HepG2 (cell line): ENCODE results near the gene ZMIZ1. TPM values are rescaled to one million over a fixed set of nuclear protein-coding genes. Genes with fewer than 3 reads are reported as not detected.

ENCODE experiments used
- ATAC-seq: fragments of 200-7000 bp; cut with Tn5 transposase; 3 replicates; pipeline ENCODE4 v1.9.1; 2020; ENCODE audit warnings: mild to moderate bottlenecking, moderate library complexity
- BruUV-seq: library from RNA; stranded (reverse); fragments of 400-500 nt; replicated peaks from 2 replicates; lab custom pipeline; 2021; lab: Mats Ljungman, UMichigan
- CTCF ChIA-PET: fragments of 300-600 bp; formaldehyde crosslinking; extraction: SDS; loops from one replicate; lab custom pipeline; 2021; ENCODE audit warnings: low total read pairs, inconsistent platforms, low intra/inter-chr PET ratio; lab: Yijun Ruan, JAX
- POLR2A ChIA-PET: fragments of 350-600 bp; sonication (Branson Sonifier 250); formaldehyde crosslinking; loops from one replicate; lab custom pipeline; 2020; ENCODE audit warnings: antibody characterized with exemption, inconsistent platforms; lab: Yijun Ruan, JAX
- DNase-seq: peaks from one replicate; pipeline ENCODE4 v3.0.0-alpha.2; 2015; ENCODE audit warnings: low spot score
- FAIRE-seq: peaks from 3 replicates; lab custom pipeline; 2011; peaks lifted over from hg19 to GRCh38; lab: Jason Lieb, UNC
- H2AFZ ChIP-seq: one replicate; pipeline ENCODE4 v1.6.1; 2011; ENCODE audit warnings: low read length, inconsistent platforms
- H3K27ac ChIP-seq: fragments of 300-600 bp; 3 replicates; pipeline ENCODE4 v1.8.0; 2011; ENCODE audit warnings: mixed run types, mild to moderate bottlenecking, mixed read lengths, low read length, inconsistent platforms; ENCODE audit not compliant: insufficient read depth; ENCODE audit errors: extremely low read length
- H3K27me3 ChIP-seq, 2 experiments: fragments of 200-600 bp in 1 of 2; 2 replicates in 1 of 2; 3 replicates in 1 of 2; pipeline versions ENCODE4 v1.6.0 to v1.8.0; 2011; ENCODE audit warnings: low read length in 2 of 2, mild to moderate bottlenecking in 2 of 2, moderate library complexity in 2 of 2, inconsistent platforms in 1 of 2; ENCODE audit not compliant: insufficient read depth in 2 of 2, control insufficient read depth in 1 of 2
- H3K36me3 ChIP-seq, 2 experiments: fragments of 200-600 bp in 1 of 2; replicated peaks in 1 of 2; 2 replicates in 1 of 2; 3 replicates in 1 of 2; pipeline versions ENCODE4 v1.5.1 to v1.8.0; 2011; ENCODE audit warnings: low read length in 2 of 2, inconsistent platforms in 1 of 2; ENCODE audit not compliant: insufficient read depth in 2 of 2, control insufficient read depth in 1 of 2
- H3K4me1 ChIP-seq: 2 replicates; pipeline ENCODE4 v1.5.1; 2012; ENCODE audit warnings: low read length, inconsistent platforms; ENCODE audit not compliant: insufficient read depth
- H3K4me2 ChIP-seq: 2 replicates; pipeline ENCODE4 v1.6.0; 2011; ENCODE audit warnings: low read depth, low read length, inconsistent platforms
- H3K4me3 ChIP-seq, 3 experiments: fragments of 200-600 bp in 1 of 3; sonication (generic), shearing (Covaris generic) in 1 of 3; replicated peaks in 1 of 3; 2 replicates each; pipeline ENCODE4 v1.5.1; 2011 to 2016; ENCODE audit warnings: low read length in 3 of 3, inconsistent platforms in 2 of 3, low read depth in 2 of 3, mild to moderate bottlenecking in 2 of 3, control low read depth in 1 of 3, mixed read lengths in 1 of 3; ENCODE audit not compliant: insufficient read depth in 1 of 3
- H3K79me2 ChIP-seq: one replicate; pipeline ENCODE4 v1.6.1; 2011; ENCODE audit warnings: low read length, inconsistent platforms; ENCODE audit not compliant: insufficient read depth
- H3K9ac ChIP-seq: 2 replicates; pipeline ENCODE4 v1.6.0; 2011; ENCODE audit warnings: mild to moderate bottlenecking, low read depth, low read length, inconsistent platforms; ENCODE audit not compliant: insufficient read depth
- H3K9me3 ChIP-seq: 2 replicates; pipeline ENCODE4 v1.5.1; 2012; ENCODE audit warnings: mild to moderate bottlenecking, low read length
- H4K20me1 ChIP-seq: 2 replicates; pipeline ENCODE4 v1.6.0; 2011; ENCODE audit warnings: inconsistent platforms, mild to moderate bottlenecking, low read length, moderate library complexity; ENCODE audit not compliant: insufficient read depth
- ARID5B ChIP-seq: IDR thresholded peaks from 2 replicates; pipeline ENCODE4 v1.4.0; 2020; ENCODE audit warnings: mild to moderate bottlenecking, missing genetic modification reagents
- CC2D1A ChIP-seq: sonication (generic); formaldehyde crosslinking; IDR thresholded peaks from 2 replicates; pipeline ENCODE4 v1.8.1; 2023; ENCODE audit warnings: mild to moderate bottlenecking, missing genetic modification reagents
- EZH2 ChIP-seq: conservative IDR thresholded peaks from 2 replicates; pipeline ENCODE4 v1.6.1; 2012; ENCODE audit warnings: mild to moderate bottlenecking, low read depth, low read length, moderate library complexity
- ZFYVE20 ChIP-seq: sonication (generic); formaldehyde crosslinking; IDR thresholded peaks from 2 replicates; pipeline ENCODE4 v1.8.0; 2023; ENCODE audit warnings: low read depth, mild to moderate bottlenecking, moderate library complexity, missing genetic modification reagents, borderline replicate concordance
- ZNF629 ChIP-seq: sonication (generic); formaldehyde crosslinking; conservative IDR thresholded peaks from 2 replicates; pipeline ENCODE4 v1.5.0; 2020; ENCODE audit warnings: missing genetic modification reagents
- WGBS: methylation state at CpG from one replicate; pipeline ENCODE4 v1.1.6; 2017; ENCODE audit warnings: low lambda C conversion rate; 5-methylcytosine and 5-hydroxymethylcytosine counted together
- in situ Hi-C: cut with HindIII; loops from 2 replicates; pipeline ENCODE4 v1.10.0; 2017; ENCODE audit warnings: low pct_unique_long_range_greater_than_20kb; ENCODE audit not compliant: extremely low pct_ligation_motif_present
- intact Hi-C: fragments of 100-400 bp; cut with micrococcal nuclease; formaldehyde crosslinking; loops from one replicate; pipeline ENCODE4 v1.10.0; 2022; ENCODE audit not compliant: unreplicated experiment
- polyA plus RNA-seq, 8 experiments: library from polyadenylated mRNA; depleted of rRNA in 3 of 8; stranded (reverse) in 7 of 8; unstranded in 1 of 8; fragments of >200 nt; fragmentation: Illumina TruSeq in 4 of 8; extraction: Trizol in 4 of 8; gene quantifications; 2 replicates each; pipeline versions ENCODE4 v1.2.1 to v1.2.3, GENCODE V29; 2011 to 2016; ENCODE audit warnings: low read depth in 4 of 8, missing spikeins in 1 of 8, mixed read lengths in 1 of 8; ENCODE audit not compliant: insufficient read depth in 1 of 8
- total RNA-seq, 5 experiments: library from RNA; depleted of rRNA; stranded (reverse); fragments of >200 nt; fragmentation: Illumina TruSeq; extraction: Trizol; gene quantifications; 2 replicates each; pipeline ENCODE4 v1.2.3, GENCODE V29; 2016; ENCODE audit warnings: low read depth in 1 of 5

The ZMIZ1 gene
- total and polyA plus RNA-seq, 2 of the 13 experiments (the other 11 are each of a cell fraction or from before 2014, with no cell fraction given): 5.3 to 10.2 TPM

DNA sequence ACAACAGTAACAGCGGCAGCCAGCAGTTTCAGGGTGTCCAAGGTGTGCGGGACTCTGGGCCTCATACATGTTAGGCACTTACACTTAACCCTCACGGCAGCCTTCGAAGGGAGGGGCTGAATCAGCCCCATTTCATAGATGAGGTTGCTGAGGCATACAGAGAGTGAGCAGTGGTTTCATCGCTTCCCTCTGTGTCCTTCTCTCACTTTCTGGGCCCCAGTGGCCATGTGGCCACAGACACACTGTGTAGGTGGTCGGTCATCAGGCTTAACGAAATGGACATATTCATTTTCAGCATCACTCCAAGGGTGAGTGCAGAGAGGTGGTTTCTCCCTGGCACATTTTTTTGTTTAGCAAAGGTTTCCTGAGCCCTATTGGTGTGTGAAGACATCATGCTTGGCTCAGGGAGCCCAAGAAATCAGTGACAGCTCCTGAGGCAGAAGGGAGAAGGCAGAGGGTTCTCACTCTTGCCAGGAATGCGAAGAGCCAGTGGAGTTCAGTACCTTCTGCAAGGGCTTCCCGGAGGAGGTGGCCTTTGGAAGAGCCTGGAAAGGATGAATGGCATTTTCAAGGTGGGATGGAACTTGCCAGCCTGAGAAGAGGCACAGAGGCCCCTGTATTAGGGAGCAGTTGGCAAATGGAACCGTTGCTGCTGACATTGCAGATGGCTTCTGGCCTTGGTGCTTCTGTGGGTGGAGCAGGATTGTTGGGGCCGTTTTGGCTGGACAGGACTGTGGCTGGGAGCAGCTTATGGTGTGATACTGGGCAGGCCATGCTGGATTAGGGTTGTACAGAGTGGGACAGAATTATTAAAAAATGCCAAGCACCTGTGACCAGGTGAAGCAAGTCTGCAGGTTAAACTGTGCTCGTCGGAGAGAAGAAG is 216.8 kb downstream of the ZMIZ1 start:
- no peaks in the 10 kb centered on the region for H3K9me3 ChIP-seq
- in situ Hi-C loops: no loop called here
- intact Hi-C loops: no loop called here
- no peak for FAIRE-seq
- no peak for ATAC-seq
- no TSS peak for BruUV-seq
- no peak overlapping the region for H3K27ac ChIP-seq
- peaks cover 59 to 93% of the 10 kb centered on the region in 2 experiments for H3K36me3 ChIP-seq
- DNase-seq: no peak
- peaks cover 6% of the 10 kb centered on the region; the same call in 1 of the 2 replicates for H4K20me1 ChIP-seq
- H3K79me2 ChIP-seq: no peaks in the 10 kb centered on the region
- TF ChIP-seq CC2D1A (CRISPR knock-in tag) (no peak), ZNF629 (CRISPR knock-in tag) (0 out of 2 replicates have a peak, but pooled peaks have one; percentile 10), ARID5B (no peak), EZH2 (no peak), ZFYVE20 (no peak)
- POLR2A ChIA-PET: no interaction called here
- no peak overlapping the region for H2AFZ ChIP-seq
- no peak overlapping the region for H3K4me2 ChIP-seq
- H3K27me3 ChIP-seq: no peaks in the 10 kb centered on the region
- CTCF ChIA-PET: no interaction called here
- H3K9ac ChIP-seq: no peak overlapping the region
- WGBS: 95% methylated on average over 11 of the region's 13 CpGs
- H3K4me3 ChIP-seq: no peak overlapping the region
- no peaks in the 10 kb centered on the region for H3K4me1 ChIP-seq
